SK-N-SH treated with all-trans-retinoic acid at 6 μM for 48 hours (cell line): ENCODE data around the gene C17orf113.
A peak's percentile ranks its signal among the peaks of the same experiment; 100 is the strongest.
"Not testable (repeated sequence)": the region's sequence is repeated elsewhere in the genome, so short reads cannot be mapped to it uniquely, and the experiment has no call there.

Experiments used
- ATAC-seq: fragments of 200-7000 bp; cut with Tn5 transposase; 3 replicates; pipeline ENCODE4 v1.9.1; 2020; ENCODE audit warnings: mild to moderate bottlenecking, moderate library complexity
- ARNTL ChIP-seq: fragments of 450-650 bp; formaldehyde crosslinking; IDR thresholded peaks from 2 replicates; pipeline ENCODE4 v1.5.0; 2020; ENCODE audit warnings: low read depth, mild to moderate bottlenecking, moderate library complexity, borderline replicate concordance
- BACH2 ChIP-seq: fragments of 250-450 bp; sonication (Bioruptor Pico); IDR thresholded peaks from 2 replicates; pipeline ENCODE4 v1.9.0; 2021; ENCODE audit warnings: mild to moderate bottlenecking, borderline replicate concordance
- CSDC2 ChIP-seq: fragments of 250-450 bp; sonication (Bioruptor Pico); IDR thresholded peaks from 2 replicates; pipeline ENCODE4 v1.5.0; 2020; ENCODE audit warnings: mild to moderate bottlenecking, moderate library complexity
- ESRRG ChIP-seq: fragments of 250-450 bp; sonication (Bioruptor Pico); IDR thresholded peaks from 2 replicates; pipeline ENCODE4 v1.6.1; 2021; ENCODE audit warnings: mild to moderate bottlenecking
- OSR1 ChIP-seq: fragments of 250-450 bp; sonication (Bioruptor Pico); IDR thresholded peaks from 2 replicates; pipeline ENCODE4 v1.8.0; 2022; ENCODE audit warnings: moderate library complexity, mild to moderate bottlenecking, inconsistent platforms
- PPARA ChIP-seq: fragments of 250-450 bp; sonication (Bioruptor Pico); IDR thresholded peaks from 2 replicates; pipeline ENCODE4 v1.5.0; 2020; ENCODE audit warnings: mild to moderate bottlenecking, borderline replicate concordance
- RARB ChIP-seq: fragments of 250-450 bp; sonication (Bioruptor Pico); IDR thresholded peaks from 2 replicates; pipeline ENCODE4 v1.8.0; 2021; ENCODE audit warnings: mild to moderate bottlenecking, moderate library complexity
- SNAI2 ChIP-seq: fragments of 250-450 bp; sonication (Bioruptor Pico); IDR thresholded peaks from 2 replicates; pipeline ENCODE4 v1.5.0; 2020; ENCODE audit warnings: mild to moderate bottlenecking, moderate library complexity
- TOX ChIP-seq: fragments of 250-450 bp; sonication (Bioruptor Pico); IDR thresholded peaks from 2 replicates; pipeline ENCODE4 v1.8.0; 2021; ENCODE audit warnings: mild to moderate bottlenecking, moderate library complexity, borderline replicate concordance
- ZC3H10 ChIP-seq: fragments of 250-450 bp; sonication (Bioruptor Pico); IDR thresholded peaks from 2 replicates; pipeline ENCODE4 v1.5.1; 2021; ENCODE audit warnings: mild to moderate bottlenecking, moderate library complexity
- ZFP3 ChIP-seq: fragments of 250-450 bp; sonication (Bioruptor Pico); IDR thresholded peaks from 2 replicates; pipeline ENCODE4 v1.5.0; 2020; ENCODE audit warnings: mild to moderate bottlenecking, moderate library complexity
- ZFP30 ChIP-seq: fragments of 450-650 bp; formaldehyde crosslinking; IDR thresholded peaks from 2 replicates; pipeline ENCODE4 v1.5.0; 2022; ENCODE audit warnings: mild to moderate bottlenecking, moderate library complexity
- ZNF565 ChIP-seq: fragments of 450-650 bp; formaldehyde crosslinking; conservative IDR thresholded peaks from 2 replicates; pipeline ENCODE4 v1.5.0; 2020; ENCODE audit warnings: low read depth, mild to moderate bottlenecking, moderate library complexity
- ZNF8 ChIP-seq: fragments of 450-650 bp; formaldehyde crosslinking; IDR thresholded peaks from 2 replicates; pipeline ENCODE4 v1.5.0; 2020; ENCODE audit warnings: mild to moderate bottlenecking, moderate library complexity
- TF ChIP-seq, protein P1 (sequence below): fragments of 250-450 bp; sonication (Bioruptor Pico); IDR thresholded peaks from 2 replicates; pipeline ENCODE4 v1.5.0; 2020; ENCODE audit warnings: mild to moderate bottlenecking, moderate library complexity
- TF ChIP-seq, protein P2 (sequence below): fragments of 250-450 bp; sonication (Bioruptor Pico); IDR thresholded peaks from 2 replicates; pipeline ENCODE4 v1.8.0; 2020; ENCODE audit warnings: mild to moderate bottlenecking, moderate library complexity, borderline replicate concordance
- TF ChIP-seq, protein P3 (sequence below): fragments of 250-450 bp; sonication (Bioruptor Pico); IDR thresholded peaks from 2 replicates; pipeline ENCODE4 v1.8.0; 2021; ENCODE audit warnings: low read depth, mild to moderate bottlenecking, moderate library complexity, borderline replicate concordance
- TF ChIP-seq, protein P4 (sequence below): fragments of 250-450 bp; sonication (Bioruptor Pico); IDR thresholded peaks from 2 replicates; pipeline ENCODE4 v1.5.1; 2020; ENCODE audit warnings: low read depth, mild to moderate bottlenecking, moderate library complexity

Gene C17orf113

DNA sequence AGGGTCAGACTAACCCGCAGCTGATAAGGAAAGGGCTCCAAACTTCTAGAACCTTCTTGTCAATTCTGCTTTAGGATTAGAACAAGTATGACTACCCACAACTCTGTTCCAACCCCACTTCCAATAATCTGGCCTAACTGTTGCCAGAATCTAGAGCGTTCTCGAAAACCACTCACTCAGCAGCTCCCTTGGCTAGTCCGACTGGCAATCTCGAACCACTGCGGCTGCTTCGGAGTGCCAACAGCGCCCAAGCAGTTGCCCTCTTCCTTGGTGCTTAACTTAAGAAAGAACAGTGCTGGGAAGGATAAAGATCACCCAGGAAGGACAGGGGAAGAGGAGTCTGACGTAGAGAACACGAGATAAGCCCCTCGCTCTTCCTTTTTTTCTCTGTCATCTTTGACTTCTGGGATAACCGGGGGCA lies 34.0 kb downstream of the C17orf113 start:
- ATAC-seq = peak; percentile 5; the same call in 1 of the 3 replicates
- TF ChIP-seq TOX (CRISPR knock-in tag) (no peak), OSR1 (no peak), RARB (CRISPR knock-in tag) (no peak), ZFP30 (CRISPR knock-in tag) (no peak), ARNTL (CRISPR knock-in tag) (no peak), ZNF8 (CRISPR knock-in tag) (no peak), ZFP3 (CRISPR knock-in tag) (no peak), CSDC2 (CRISPR knock-in tag) (no peak), ESRRG (CRISPR knock-in tag) (no peak), BACH2 (CRISPR knock-in tag) (no peak), SNAI2 (no peak), PPARA (CRISPR knock-in tag) (no peak)
- TF ChIP-seq, protein P1, sequence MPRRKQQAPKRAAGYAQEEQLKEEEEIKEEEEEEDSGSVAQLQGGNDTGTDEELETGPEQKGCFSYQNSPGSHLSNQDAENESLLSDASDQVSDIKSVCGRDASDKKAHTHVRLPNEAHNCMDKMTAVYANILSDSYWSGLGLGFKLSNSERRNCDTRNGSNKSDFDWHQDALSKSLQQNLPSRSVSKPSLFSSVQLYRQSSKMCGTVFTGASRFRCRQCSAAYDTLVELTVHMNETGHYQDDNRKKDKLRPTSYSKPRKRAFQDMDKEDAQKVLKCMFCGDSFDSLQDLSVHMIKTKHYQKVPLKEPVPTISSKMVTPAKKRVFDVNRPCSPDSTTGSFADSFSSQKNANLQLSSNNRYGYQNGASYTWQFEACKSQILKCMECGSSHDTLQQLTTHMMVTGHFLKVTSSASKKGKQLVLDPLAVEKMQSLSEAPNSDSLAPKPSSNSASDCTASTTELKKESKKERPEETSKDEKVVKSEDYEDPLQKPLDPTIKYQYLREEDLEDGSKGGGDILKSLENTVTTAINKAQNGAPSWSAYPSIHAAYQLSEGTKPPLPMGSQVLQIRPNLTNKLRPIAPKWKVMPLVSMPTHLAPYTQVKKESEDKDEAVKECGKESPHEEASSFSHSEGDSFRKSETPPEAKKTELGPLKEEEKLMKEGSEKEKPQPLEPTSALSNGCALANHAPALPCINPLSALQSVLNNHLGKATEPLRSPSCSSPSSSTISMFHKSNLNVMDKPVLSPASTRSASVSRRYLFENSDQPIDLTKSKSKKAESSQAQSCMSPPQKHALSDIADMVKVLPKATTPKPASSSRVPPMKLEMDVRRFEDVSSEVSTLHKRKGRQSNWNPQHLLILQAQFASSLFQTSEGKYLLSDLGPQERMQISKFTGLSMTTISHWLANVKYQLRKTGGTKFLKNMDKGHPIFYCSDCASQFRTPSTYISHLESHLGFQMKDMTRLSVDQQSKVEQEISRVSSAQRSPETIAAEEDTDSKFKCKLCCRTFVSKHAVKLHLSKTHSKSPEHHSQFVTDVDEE (CRISPR knock-in tag) = no peak
- TF ChIP-seq, protein P2, sequence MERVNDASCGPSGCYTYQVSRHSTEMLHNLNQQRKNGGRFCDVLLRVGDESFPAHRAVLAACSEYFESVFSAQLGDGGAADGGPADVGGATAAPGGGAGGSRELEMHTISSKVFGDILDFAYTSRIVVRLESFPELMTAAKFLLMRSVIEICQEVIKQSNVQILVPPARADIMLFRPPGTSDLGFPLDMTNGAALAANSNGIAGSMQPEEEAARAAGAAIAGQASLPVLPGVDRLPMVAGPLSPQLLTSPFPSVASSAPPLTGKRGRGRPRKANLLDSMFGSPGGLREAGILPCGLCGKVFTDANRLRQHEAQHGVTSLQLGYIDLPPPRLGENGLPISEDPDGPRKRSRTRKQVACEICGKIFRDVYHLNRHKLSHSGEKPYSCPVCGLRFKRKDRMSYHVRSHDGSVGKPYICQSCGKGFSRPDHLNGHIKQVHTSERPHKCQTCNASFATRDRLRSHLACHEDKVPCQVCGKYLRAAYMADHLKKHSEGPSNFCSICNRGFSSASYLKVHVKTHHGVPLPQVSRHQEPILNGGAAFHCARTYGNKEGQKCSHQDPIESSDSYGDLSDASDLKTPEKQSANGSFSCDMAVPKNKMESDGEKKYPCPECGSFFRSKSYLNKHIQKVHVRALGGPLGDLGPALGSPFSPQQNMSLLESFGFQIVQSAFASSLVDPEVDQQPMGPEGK (CRISPR knock-in tag) = no peak

DNA sequence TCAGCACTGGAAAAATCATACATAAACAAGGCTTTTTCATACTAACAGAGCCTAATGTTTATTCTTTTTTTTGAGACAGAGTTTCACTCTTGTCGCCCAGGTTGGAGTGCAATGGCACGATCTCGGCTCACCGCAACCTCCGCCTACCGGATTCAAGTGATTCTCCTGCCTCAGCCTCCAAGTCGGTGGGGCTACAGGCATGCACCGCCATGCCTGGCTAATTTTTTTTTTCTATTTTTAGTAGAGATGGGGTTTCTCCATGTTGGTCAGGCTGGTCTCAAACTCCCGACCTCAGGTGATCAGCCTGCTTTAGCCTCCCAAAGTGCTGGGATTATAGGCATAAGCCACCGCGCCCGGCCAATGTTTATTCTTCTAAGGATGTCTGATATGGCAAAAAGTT lies 36.7 kb downstream of the C17orf113 start:
- ATAC-seq = not testable (repeated sequence)

DNA sequence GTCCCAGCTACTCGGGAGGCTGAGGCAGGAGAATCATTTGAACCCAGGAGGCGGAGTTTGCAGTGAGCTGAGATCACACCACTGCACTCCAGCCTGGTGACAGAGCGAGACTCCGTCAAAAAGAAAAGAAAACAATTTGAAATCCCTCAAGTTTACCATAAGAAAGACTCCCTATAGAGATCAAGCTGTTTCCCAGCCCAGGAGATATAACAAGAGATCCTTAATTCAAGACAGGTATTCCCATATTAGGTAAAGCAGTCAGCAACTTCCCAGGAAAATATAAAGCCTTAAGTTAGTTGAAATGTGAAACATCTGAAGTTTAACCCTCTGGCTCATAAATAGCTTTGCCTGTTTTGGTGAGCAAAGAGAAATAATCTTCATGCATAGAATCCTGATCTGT lies 38.0 kb downstream of the C17orf113 start:
- ATAC-seq = not testable (repeated sequence)

DNA sequence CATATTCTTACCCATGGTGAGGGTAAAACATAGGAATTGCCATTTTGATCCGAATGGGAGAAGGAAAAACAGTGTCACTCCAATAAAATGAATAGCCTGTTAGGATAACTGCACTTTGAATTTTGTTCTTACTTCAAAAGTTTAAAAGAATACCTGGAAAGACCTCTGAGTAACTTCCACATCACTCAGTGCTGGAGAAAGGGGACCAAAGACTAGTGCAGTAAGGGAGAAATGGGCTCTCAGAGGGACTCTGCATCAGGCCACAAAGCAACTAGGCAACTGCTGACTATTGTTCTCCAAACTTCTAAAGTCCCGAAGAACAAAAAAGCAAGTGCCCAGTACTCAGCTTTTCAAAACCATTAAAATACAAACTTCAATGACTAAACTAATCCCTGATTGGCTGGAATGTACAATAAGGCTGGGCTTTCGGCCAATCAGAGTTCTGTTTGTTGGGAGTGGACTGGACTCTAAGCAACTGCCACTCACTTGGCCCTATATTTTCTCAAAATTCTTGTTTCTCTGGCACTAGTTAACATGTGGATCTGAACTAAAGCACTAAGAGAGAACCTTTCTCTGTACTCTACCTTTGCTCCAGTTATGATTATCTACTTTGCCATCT lies 39.4 kb downstream of the C17orf113 start:
- peak; percentile 63 for ATAC-seq
- TF ChIP-seq CSDC2 (CRISPR knock-in tag) = no peak
- no peak for TF ChIP-seq ZNF565 (CRISPR knock-in tag)
- TF ChIP-seq, protein P1 (CRISPR knock-in tag) = no peak
- TF ChIP-seq ZFP30 (CRISPR knock-in tag) = no peak
- TF ChIP-seq PPARA (CRISPR knock-in tag) = no peak
- TF ChIP-seq, protein P2 (CRISPR knock-in tag) = no peak
- no peak for TF ChIP-seq ZC3H10 (CRISPR knock-in tag)
- TF ChIP-seq ESRRG (CRISPR knock-in tag) = no peak
- TF ChIP-seq, protein P3, sequence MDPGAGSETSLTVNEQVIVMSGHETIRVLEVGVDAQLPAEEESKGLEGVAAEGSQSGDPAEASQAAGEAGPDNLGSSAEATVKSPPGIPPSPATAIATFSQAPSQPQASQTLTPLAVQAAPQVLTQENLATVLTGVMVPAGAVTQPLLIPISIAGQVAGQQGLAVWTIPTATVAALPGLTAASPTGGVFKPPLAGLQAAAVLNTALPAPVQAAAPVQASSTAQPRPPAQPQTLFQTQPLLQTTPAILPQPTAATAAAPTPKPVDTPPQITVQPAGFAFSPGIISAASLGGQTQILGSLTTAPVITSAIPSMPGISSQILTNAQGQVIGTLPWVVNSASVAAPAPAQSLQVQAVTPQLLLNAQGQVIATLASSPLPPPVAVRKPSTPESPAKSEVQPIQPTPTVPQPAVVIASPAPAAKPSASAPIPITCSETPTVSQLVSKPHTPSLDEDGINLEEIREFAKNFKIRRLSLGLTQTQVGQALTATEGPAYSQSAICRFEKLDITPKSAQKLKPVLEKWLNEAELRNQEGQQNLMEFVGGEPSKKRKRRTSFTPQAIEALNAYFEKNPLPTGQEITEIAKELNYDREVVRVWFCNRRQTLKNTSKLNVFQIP = no peak
- TF ChIP-seq, protein P4, sequence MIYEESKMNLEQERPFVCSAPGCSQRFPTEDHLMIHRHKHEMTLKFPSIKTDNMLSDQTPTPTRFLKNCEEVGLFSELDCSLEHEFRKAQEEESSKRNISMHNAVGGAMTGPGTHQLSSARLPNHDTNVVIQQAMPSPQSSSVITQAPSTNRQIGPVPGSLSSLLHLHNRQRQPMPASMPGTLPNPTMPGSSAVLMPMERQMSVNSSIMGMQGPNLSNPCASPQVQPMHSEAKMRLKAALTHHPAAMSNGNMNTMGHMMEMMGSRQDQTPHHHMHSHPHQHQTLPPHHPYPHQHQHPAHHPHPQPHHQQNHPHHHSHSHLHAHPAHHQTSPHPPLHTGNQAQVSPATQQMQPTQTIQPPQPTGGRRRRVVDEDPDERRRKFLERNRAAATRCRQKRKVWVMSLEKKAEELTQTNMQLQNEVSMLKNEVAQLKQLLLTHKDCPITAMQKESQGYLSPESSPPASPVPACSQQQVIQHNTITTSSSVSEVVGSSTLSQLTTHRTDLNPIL (CRISPR knock-in tag) = no peak

DNA sequence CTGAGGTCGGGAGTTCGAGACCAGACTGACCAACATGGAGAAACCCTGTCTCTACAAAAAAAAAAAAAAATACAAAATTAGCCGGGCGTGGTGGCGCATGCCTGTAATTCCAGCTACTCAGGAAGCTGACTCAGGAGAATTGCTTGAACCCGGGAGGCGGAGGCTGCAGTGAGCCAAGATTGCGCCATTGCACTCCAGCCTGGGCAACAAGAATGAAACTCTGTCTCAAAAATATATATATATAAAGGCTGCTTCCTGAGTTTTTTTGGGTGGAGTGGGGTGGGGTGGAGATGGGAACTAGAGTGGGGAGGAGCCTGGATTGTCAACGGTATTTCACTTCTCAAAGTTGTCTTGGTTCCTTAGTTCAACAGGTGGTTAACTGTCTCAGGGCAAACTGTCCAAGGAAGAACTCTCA lies 40.1 kb downstream of the C17orf113 start:
- ATAC-seq = peak; percentile 50; the same call in 2 of the 3 replicates
